SK-N-SH treated with all-trans-retinoic acid at 6 μM for 48 hours (cell line): ENCODE data around the gene SAE1.
A peak's percentile ranks its signal among the peaks of the same experiment; 100 is the strongest.

Experiments used
- ATAC-seq: fragments of 200-7000 bp; cut with Tn5 transposase; 3 replicates; pipeline ENCODE4 v1.9.1; 2020; ENCODE audit warnings: mild to moderate bottlenecking, moderate library complexity
- ARNTL ChIP-seq: fragments of 450-650 bp; formaldehyde crosslinking; IDR thresholded peaks from 2 replicates; pipeline ENCODE4 v1.5.0; 2020; ENCODE audit warnings: low read depth, mild to moderate bottlenecking, moderate library complexity, borderline replicate concordance
- BACH2 ChIP-seq: fragments of 250-450 bp; sonication (Bioruptor Pico); IDR thresholded peaks from 2 replicates; pipeline ENCODE4 v1.9.0; 2021; ENCODE audit warnings: mild to moderate bottlenecking, borderline replicate concordance
- CSDC2 ChIP-seq: fragments of 250-450 bp; sonication (Bioruptor Pico); IDR thresholded peaks from 2 replicates; pipeline ENCODE4 v1.5.0; 2020; ENCODE audit warnings: mild to moderate bottlenecking, moderate library complexity
- ESRRG ChIP-seq: fragments of 250-450 bp; sonication (Bioruptor Pico); IDR thresholded peaks from 2 replicates; pipeline ENCODE4 v1.6.1; 2021; ENCODE audit warnings: mild to moderate bottlenecking
- GLIS3 ChIP-seq: fragments of 250-450 bp; sonication (Bioruptor Pico); IDR thresholded peaks from 2 replicates; pipeline ENCODE4 v1.5.0; 2020; ENCODE audit warnings: mild to moderate bottlenecking, moderate library complexity
- ISL1 ChIP-seq: fragments of 250-450 bp; sonication (Bioruptor Pico); IDR thresholded peaks from 2 replicates; pipeline ENCODE4 v2.1.2; 2022; ENCODE audit warnings: mild to moderate bottlenecking, moderate library complexity
- OSR1 ChIP-seq: fragments of 250-450 bp; sonication (Bioruptor Pico); IDR thresholded peaks from 2 replicates; pipeline ENCODE4 v1.8.0; 2022; ENCODE audit warnings: moderate library complexity, mild to moderate bottlenecking, inconsistent platforms
- PATZ1 ChIP-seq: fragments of 250-450 bp; sonication (Bioruptor Pico); IDR thresholded peaks from 2 replicates; pipeline ENCODE4 v1.8.0; 2020; ENCODE audit warnings: mild to moderate bottlenecking, moderate library complexity, borderline replicate concordance
- POU6F1 ChIP-seq: fragments of 250-450 bp; sonication (Bioruptor Pico); IDR thresholded peaks from 2 replicates; pipeline ENCODE4 v1.8.0; 2021; ENCODE audit warnings: low read depth, mild to moderate bottlenecking, moderate library complexity, borderline replicate concordance
- PPARA ChIP-seq: fragments of 250-450 bp; sonication (Bioruptor Pico); IDR thresholded peaks from 2 replicates; pipeline ENCODE4 v1.5.0; 2020; ENCODE audit warnings: mild to moderate bottlenecking, borderline replicate concordance
- TCF4 ChIP-seq: fragments of 250-450 bp; sonication (Bioruptor Pico); IDR thresholded peaks from 2 replicates; pipeline ENCODE4 v1.8.0; 2021; ENCODE audit warnings: mild to moderate bottlenecking, moderate library complexity, borderline replicate concordance
- TOX ChIP-seq: fragments of 250-450 bp; sonication (Bioruptor Pico); IDR thresholded peaks from 2 replicates; pipeline ENCODE4 v1.8.0; 2021; ENCODE audit warnings: mild to moderate bottlenecking, moderate library complexity, borderline replicate concordance
- ZC3H10 ChIP-seq: fragments of 250-450 bp; sonication (Bioruptor Pico); IDR thresholded peaks from 2 replicates; pipeline ENCODE4 v1.5.1; 2021; ENCODE audit warnings: mild to moderate bottlenecking, moderate library complexity
- ZFP3 ChIP-seq: fragments of 250-450 bp; sonication (Bioruptor Pico); IDR thresholded peaks from 2 replicates; pipeline ENCODE4 v1.5.0; 2020; ENCODE audit warnings: mild to moderate bottlenecking, moderate library complexity
- ZFP30 ChIP-seq: fragments of 450-650 bp; formaldehyde crosslinking; IDR thresholded peaks from 2 replicates; pipeline ENCODE4 v1.5.0; 2022; ENCODE audit warnings: mild to moderate bottlenecking, moderate library complexity
- ZNF565 ChIP-seq: fragments of 450-650 bp; formaldehyde crosslinking; conservative IDR thresholded peaks from 2 replicates; pipeline ENCODE4 v1.5.0; 2020; ENCODE audit warnings: low read depth, mild to moderate bottlenecking, moderate library complexity
- ZNF70 ChIP-seq: fragments of 450-650 bp; formaldehyde crosslinking; IDR thresholded peaks from 2 replicates; pipeline ENCODE4 v1.5.0; 2020; ENCODE audit warnings: mild to moderate bottlenecking, moderate library complexity
- ZNF8 ChIP-seq: fragments of 450-650 bp; formaldehyde crosslinking; IDR thresholded peaks from 2 replicates; pipeline ENCODE4 v1.5.0; 2020; ENCODE audit warnings: mild to moderate bottlenecking, moderate library complexity
- TF ChIP-seq, protein P1 (sequence below): fragments of 250-450 bp; sonication (Bioruptor Pico); IDR thresholded peaks from 2 replicates; pipeline ENCODE4 v1.5.1; 2021; ENCODE audit warnings: mild to moderate bottlenecking, moderate library complexity
- TF ChIP-seq, protein P2 (sequence below): fragments of 250-450 bp; sonication (Bioruptor Pico); IDR thresholded peaks from 2 replicates; pipeline ENCODE4 v1.5.1; 2020; ENCODE audit warnings: low read depth, mild to moderate bottlenecking, moderate library complexity

SAE1 gene

DNA sequence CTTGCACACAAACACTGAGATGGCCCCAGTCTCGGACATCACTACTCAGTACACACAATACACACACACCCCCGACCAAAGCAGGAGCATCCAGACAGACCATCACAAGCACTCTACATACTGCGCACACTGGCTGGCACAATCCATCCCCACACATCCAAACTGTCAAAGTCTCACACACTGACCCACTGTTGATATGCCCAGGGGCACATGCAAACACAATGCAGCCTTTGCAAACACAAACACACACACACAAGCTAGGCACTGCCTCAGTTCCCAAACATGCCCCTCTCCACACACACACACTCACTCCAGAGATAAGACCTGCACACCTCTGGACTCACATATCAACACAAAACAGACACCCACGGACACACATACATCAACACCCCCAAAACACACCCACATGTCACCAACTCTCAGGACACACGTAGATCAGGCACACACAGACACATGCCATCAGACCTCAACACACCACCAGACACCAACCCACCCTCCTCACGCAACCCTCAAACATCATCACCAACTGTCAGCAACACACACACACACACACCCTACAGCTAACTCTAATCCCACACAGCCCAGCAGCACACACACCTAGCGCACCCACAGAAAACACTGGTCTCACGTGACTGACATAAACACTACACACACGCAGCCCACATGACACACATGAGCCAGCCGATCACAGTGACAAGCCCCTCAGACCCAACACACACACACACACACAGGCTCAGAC, 98.5 kb downstream of the SAE1 start:
- ATAC-seq, result peak; percentile 3; the same call in 2 of the 3 replicates
- no peak for TF ChIP-seq GLIS3 (CRISPR knock-in tag)
- TF ChIP-seq TOX (CRISPR knock-in tag), result no peak
- no peak for TF ChIP-seq TCF4 (CRISPR knock-in tag)
- TF ChIP-seq PPARA, result no peak
- TF ChIP-seq, protein P1, sequence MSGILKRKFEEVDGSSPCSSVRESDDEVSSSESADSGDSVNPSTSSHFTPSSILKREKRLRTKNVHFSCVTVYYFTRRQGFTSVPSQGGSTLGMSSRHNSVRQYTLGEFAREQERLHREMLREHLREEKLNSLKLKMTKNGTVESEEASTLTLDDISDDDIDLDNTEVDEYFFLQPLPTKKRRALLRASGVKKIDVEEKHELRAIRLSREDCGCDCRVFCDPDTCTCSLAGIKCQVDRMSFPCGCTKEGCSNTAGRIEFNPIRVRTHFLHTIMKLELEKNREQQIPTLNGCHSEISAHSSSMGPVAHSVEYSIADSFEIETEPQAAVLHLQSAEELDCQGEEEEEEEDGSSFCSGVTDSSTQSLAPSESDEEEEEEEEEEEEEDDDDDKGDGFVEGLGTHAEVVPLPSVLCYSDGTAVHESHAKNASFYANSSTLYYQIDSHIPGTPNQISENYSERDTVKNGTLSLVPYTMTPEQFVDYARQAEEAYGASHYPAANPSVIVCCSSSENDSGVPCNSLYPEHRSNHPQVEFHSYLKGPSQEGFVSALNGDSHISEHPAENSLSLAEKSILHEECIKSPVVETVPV (CRISPR knock-in tag), result no peak
- TF ChIP-seq BACH2 (CRISPR knock-in tag), result no peak
- no peak for TF ChIP-seq ZFP3
- no peak for TF ChIP-seq ARNTL (CRISPR knock-in tag)
- TF ChIP-seq CSDC2 (CRISPR knock-in tag), result no peak
- TF ChIP-seq ISL1 (CRISPR knock-in tag), result no peak
- no peak for TF ChIP-seq ZNF70 (CRISPR knock-in tag)
- TF ChIP-seq PATZ1 (CRISPR knock-in tag), result no peak
- TF ChIP-seq ZNF8 (CRISPR knock-in tag), result no peak
- TF ChIP-seq, protein P2, sequence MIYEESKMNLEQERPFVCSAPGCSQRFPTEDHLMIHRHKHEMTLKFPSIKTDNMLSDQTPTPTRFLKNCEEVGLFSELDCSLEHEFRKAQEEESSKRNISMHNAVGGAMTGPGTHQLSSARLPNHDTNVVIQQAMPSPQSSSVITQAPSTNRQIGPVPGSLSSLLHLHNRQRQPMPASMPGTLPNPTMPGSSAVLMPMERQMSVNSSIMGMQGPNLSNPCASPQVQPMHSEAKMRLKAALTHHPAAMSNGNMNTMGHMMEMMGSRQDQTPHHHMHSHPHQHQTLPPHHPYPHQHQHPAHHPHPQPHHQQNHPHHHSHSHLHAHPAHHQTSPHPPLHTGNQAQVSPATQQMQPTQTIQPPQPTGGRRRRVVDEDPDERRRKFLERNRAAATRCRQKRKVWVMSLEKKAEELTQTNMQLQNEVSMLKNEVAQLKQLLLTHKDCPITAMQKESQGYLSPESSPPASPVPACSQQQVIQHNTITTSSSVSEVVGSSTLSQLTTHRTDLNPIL (CRISPR knock-in tag), result no peak
- TF ChIP-seq, all 23 proteins: peak for 0

GRCh38 chr19:47229676-47230053, 99.0 kb downstream of the SAE1 start:
- ATAC-seq, result no peak
- no peak for TF ChIP-seq PPARA
- TF ChIP-seq, protein P1 (CRISPR knock-in tag), result no peak
- TF ChIP-seq ZFP30 (CRISPR knock-in tag), result no peak
- TF ChIP-seq ZNF565 (CRISPR knock-in tag), result no peak
- no peak for TF ChIP-seq POU6F1 (CRISPR knock-in tag)
- no peak for TF ChIP-seq TOX (CRISPR knock-in tag)
- TF ChIP-seq ESRRG (CRISPR knock-in tag), result no peak
- no peak for TF ChIP-seq BACH2 (CRISPR knock-in tag)

GRCh38 chr19:47230054-47230920, 99.7 kb downstream of the SAE1 start:
- TF ChIP-seq ISL1 (CRISPR knock-in tag) (no peak), OSR1 (no peak), CSDC2 (CRISPR knock-in tag) (no peak), ZFP3 (no peak), ZC3H10 (CRISPR knock-in tag) (no peak)

More at GRCh38 chr19:47230054-47230920, 99.7 kb downstream of the SAE1 start:
- no peak for ATAC-seq
